Measurements from ENCODE around the gene DAB2IP.

The DAB2IP gene

DNA sequence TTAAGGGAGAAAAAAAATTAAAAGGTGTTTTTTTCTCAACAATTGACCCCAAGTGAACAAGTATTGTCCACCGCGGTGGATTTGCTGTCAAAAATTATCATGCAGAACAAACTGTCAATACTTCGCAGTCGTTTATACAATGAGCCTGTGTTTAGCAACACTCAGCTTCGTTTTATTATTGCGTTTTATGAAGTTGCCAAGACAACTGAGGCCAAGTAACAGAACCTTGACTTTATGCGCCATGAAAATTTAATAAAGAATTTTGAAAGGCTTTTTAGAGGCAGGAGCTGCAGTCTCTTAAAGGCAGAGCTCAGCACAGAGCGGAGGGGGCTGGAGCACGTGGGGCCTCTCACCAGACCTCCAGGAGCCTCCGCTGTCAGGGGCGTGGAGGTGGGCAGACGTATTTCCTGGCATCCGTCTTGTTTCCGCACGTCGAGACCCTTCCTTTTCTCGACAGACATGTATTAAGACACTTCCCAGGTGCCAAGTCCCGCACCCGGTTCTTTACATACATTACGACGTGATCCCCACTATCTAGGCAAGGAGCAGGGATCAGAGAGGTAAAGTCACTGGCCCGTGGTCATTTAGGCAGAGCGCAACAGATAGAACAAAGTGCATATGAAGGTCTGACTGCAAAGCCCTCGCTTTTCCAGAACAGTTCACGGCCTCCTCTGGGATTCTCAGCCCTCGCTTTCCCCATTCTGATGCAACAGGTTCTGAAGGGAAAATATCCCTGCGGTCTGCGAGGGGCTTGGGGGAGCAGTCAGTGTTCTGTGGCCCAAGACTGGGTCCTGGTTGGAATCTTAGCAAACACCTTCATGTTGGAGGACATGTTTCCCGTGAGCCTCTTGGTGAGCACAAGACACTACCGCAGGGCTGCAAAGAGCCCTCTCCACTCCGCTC, 164.4 kb downstream of the DAB2IP start:
- H3K4me3 ChIP-seq (ENCODE audit: low read length) = no peak overlapping the region
- no peak overlapping the region for H3K4me2 ChIP-seq (ENCODE audit: low read length)
- H3K9me3 ChIP-seq (ENCODE audit: control insufficient read depth, insufficient read depth, low read length) = no peaks in the 10 kb centered on the region
- no peaks in the 10 kb centered on the region for H3F3A ChIP-seq (ENCODE audit: control insufficient read depth, insufficient read depth)
- peaks cover 11% of the 10 kb centered on the region for H3K4me1 ChIP-seq (ENCODE audit: control insufficient read depth, low read length)
- TF ChIP-seq, protein P1, sequence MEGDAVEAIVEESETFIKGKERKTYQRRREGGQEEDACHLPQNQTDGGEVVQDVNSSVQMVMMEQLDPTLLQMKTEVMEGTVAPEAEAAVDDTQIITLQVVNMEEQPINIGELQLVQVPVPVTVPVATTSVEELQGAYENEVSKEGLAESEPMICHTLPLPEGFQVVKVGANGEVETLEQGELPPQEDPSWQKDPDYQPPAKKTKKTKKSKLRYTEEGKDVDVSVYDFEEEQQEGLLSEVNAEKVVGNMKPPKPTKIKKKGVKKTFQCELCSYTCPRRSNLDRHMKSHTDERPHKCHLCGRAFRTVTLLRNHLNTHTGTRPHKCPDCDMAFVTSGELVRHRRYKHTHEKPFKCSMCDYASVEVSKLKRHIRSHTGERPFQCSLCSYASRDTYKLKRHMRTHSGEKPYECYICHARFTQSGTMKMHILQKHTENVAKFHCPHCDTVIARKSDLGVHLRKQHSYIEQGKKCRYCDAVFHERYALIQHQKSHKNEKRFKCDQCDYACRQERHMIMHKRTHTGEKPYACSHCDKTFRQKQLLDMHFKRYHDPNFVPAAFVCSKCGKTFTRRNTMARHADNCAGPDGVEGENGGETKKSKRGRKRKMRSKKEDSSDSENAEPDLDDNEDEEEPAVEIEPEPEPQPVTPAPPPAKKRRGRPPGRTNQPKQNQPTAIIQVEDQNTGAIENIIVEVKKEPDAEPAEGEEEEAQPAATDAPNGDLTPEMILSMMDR (IDR thresholded peaks at IDR 0.05; ENCODE audit: low read depth, low read length, poor library complexity, severe bottlenecking) = no peak
- no peak for TF ChIP-seq EZH2phosphoT487 (IDR thresholded peaks at IDR 0.05; ENCODE audit: borderline replicate concordance, low read length)
- no peaks in the 10 kb centered on the region for H3K79me2 ChIP-seq (ENCODE audit: control insufficient read depth, low read length)
- H3K36me3 ChIP-seq (ENCODE audit: control insufficient read depth, low read length) = no peaks in the 10 kb centered on the region
- H3K27ac ChIP-seq (ENCODE audit: low read depth, low read length) = no peak overlapping the region
- no peaks in the 10 kb centered on the region for H4K20me1 ChIP-seq (ENCODE audit: control insufficient read depth, insufficient read depth, low read depth, low read length)
- H3K27me3 ChIP-seq (ENCODE audit: control insufficient read depth, low read length) = no peaks in the 10 kb centered on the region
- no peaks in the 10 kb centered on the region for H3K9me2 ChIP-seq (replicated peaks; ENCODE audit: control insufficient read depth, low read length)

DNA sequence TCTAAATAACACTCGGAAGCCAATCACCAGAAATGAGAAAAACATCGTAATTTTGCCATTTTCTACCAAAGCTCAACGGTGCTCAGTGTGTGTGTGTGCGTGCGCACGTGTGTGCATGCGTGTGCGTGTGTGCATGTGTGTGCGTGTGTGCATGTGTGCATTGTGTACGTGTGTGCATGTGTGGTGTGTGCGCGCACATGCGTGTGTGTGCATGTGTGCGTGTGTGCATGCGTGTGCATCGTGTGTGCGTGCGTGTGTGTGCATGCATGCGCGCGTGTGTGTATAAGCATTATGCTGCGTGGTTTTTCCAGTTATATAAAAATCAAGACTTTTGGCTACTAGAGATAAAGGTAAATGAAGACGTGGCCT, 165.0 kb downstream of the DAB2IP start:
- no peaks in the 10 kb centered on the region for H3K9me3 ChIP-seq (ENCODE audit: control insufficient read depth, insufficient read depth, low read length)
- H4K20me1 ChIP-seq (ENCODE audit: control insufficient read depth, insufficient read depth, low read depth, low read length) = no peaks in the 10 kb centered on the region
- no peak overlapping the region for H3K27ac ChIP-seq (ENCODE audit: low read depth, low read length)
- H3F3A ChIP-seq (ENCODE audit: control insufficient read depth, insufficient read depth) = no peaks in the 10 kb centered on the region
- no peak for TF ChIP-seq EZH2phosphoT487 (IDR thresholded peaks at IDR 0.05; ENCODE audit: borderline replicate concordance, low read length)
- no peaks in the 10 kb centered on the region for H3K27me3 ChIP-seq (ENCODE audit: control insufficient read depth, low read length)
- no peaks in the 10 kb centered on the region for H3K79me2 ChIP-seq (ENCODE audit: control insufficient read depth, low read length)
- no peak overlapping the region for H3K4me3 ChIP-seq (ENCODE audit: low read length)
- H3K4me2 ChIP-seq (ENCODE audit: low read length) = no peak overlapping the region
- H3K36me3 ChIP-seq (ENCODE audit: control insufficient read depth, low read length) = no peaks in the 10 kb centered on the region
- H3K9me2 ChIP-seq (replicated peaks; ENCODE audit: control insufficient read depth, low read length) = no peaks in the 10 kb centered on the region
- peaks cover 11% of the 10 kb centered on the region for H3K4me1 ChIP-seq (ENCODE audit: control insufficient read depth, low read length)

DNA sequence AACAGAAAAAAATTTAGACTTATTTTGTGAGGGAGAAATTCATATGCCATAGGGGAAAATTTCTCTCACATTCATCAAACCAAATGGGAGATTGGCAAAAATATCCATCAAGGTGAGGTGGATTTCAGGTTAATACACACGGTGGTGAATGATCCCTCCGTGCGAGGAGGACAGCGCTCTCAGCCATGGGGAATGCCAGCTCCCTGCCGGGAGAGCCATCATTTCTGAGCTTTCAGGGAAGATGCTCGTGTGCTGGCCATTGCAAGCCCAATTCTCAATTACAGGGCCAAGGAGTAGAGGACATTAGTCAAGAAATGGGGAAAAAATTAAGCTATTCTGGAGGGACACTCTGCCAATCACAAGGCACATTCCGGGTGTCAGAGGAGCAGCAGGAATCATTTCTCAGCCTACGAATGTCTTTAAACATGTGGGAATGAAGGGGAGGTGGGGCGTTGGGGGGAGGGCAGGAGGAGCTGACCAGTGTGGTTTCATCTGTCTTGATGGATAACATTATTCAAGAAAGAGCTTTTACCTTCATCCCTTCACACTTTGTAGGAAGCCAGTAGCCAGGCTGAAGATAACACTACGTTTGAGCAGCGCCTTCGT, 165.5 kb downstream of the DAB2IP start:
- Histone ChIP-seq H3K9me2 (replicated peaks; ENCODE audit: control insufficient read depth, low read length) (no peaks in the 10 kb centered on the region), H3F3A (ENCODE audit: control insufficient read depth, insufficient read depth) (no peaks in the 10 kb centered on the region), H3K27ac (ENCODE audit: low read depth, low read length) (no peak overlapping the region), H3K27me3 (ENCODE audit: control insufficient read depth, low read length) (no peaks in the 10 kb centered on the region), H3K4me3 (ENCODE audit: low read length) (no peak overlapping the region), H3K4me2 (ENCODE audit: low read length) (no peak overlapping the region), H3K4me1 (ENCODE audit: control insufficient read depth, low read length) (peaks cover 14% of the 10 kb centered on the region), H3K36me3 (ENCODE audit: control insufficient read depth, low read length) (no peaks in the 10 kb centered on the region), H4K20me1 (ENCODE audit: control insufficient read depth, insufficient read depth, low read depth, low read length) (no peaks in the 10 kb centered on the region), H3K79me2 (ENCODE audit: control insufficient read depth, low read length) (no peaks in the 10 kb centered on the region), H3K9me3 (ENCODE audit: control insufficient read depth, insufficient read depth, low read length) (no peaks in the 10 kb centered on the region)
- TF ChIP-seq, protein P1 (IDR thresholded peaks at IDR 0.05; ENCODE audit: low read depth, low read length, poor library complexity, severe bottlenecking) = no peak
- TF ChIP-seq EZH2phosphoT487 (IDR thresholded peaks at IDR 0.05; ENCODE audit: borderline replicate concordance, low read length) = no peak

DNA sequence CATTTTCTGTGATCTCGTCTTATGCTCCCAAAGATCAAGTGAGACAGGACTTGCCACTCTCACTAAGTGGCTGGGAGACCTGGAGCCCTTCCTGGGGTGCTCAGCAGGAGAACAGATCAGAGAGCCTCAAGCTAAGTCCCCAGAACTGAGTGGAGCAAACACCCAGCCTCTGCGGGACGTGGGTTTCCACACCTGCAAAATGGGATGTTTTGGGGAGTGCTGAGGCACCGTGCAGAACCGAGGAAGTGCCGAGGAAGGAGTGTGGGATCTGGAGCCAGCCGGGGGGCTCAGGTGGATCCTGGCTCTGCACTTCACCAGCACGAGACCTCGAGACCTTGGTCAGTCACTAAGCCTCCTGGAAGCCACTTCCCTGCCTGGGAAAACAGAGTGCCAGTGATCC, 166.0 kb downstream of the DAB2IP start:
- Histone ChIP-seq H3K27me3 (ENCODE audit: control insufficient read depth, low read length) (no peaks in the 10 kb centered on the region), H3F3A (ENCODE audit: control insufficient read depth, insufficient read depth) (no peaks in the 10 kb centered on the region), H3K4me2 (ENCODE audit: low read length) (no peak overlapping the region), H4K20me1 (ENCODE audit: control insufficient read depth, insufficient read depth, low read depth, low read length) (no peaks in the 10 kb centered on the region), H3K79me2 (ENCODE audit: control insufficient read depth, low read length) (no peaks in the 10 kb centered on the region), H3K27ac (ENCODE audit: low read depth, low read length) (no peak overlapping the region), H3K4me1 (ENCODE audit: control insufficient read depth, low read length) (peaks cover 19% of the 10 kb centered on the region), H3K9me2 (replicated peaks; ENCODE audit: control insufficient read depth, low read length) (no peaks in the 10 kb centered on the region), H3K9me3 (ENCODE audit: control insufficient read depth, insufficient read depth, low read length) (no peaks in the 10 kb centered on the region), H3K4me3 (ENCODE audit: low read length) (no peak overlapping the region), H3K36me3 (ENCODE audit: control insufficient read depth, low read length) (no peaks in the 10 kb centered on the region)
- TF ChIP-seq EZH2phosphoT487 (IDR thresholded peaks at IDR 0.05; ENCODE audit: borderline replicate concordance, low read length) = no peak
- TF ChIP-seq, protein P1 (IDR thresholded peaks at IDR 0.05; ENCODE audit: low read depth, low read length, poor library complexity, severe bottlenecking) = no peak
